Sigmoid colon (tissue), 7 donors: ENCODE data around the gene CHPF2. TPM values are rescaled to one million over a fixed set of nuclear protein-coding genes. Genes with fewer than 3 reads are reported as not detected.

Experiments used
- DNase-seq: peaks from one replicate; pipeline ENCODE4 v3.0.0-alpha.2; 2019
- H3K27ac ChIP-seq, 4 donors: fragments of 200-600 bp; sonication (generic); one replicate each; pipeline ENCODE4 v1.5.1; 2016 to 2019; ENCODE audit warnings: mild to moderate bottlenecking in 1 of 4
- H3K27me3 ChIP-seq, 3 donors: fragments of 200-600 bp; sonication (generic); one replicate each; pipeline ENCODE4 v1.5.1; 2019; ENCODE audit warnings: mild to moderate bottlenecking in 1 of 3
- H3K36me3 ChIP-seq, 4 donors: fragments of 200-600 bp; sonication (generic); one replicate each; pipeline ENCODE4 v1.5.1; 2016 to 2019
- H3K4me1 ChIP-seq, 4 donors: fragments of 200-600 bp; sonication (generic); one replicate each; pipeline ENCODE4 v1.5.1; 2017 to 2019
- H3K4me3 ChIP-seq, 4 donors: fragments of 200-600 bp; sonication (generic); one replicate each; pipeline ENCODE4 v1.5.1; 2017 to 2019; ENCODE audit warnings: mild to moderate bottlenecking in 2 of 4, moderate library complexity in 1 of 4
- H3K9me3 ChIP-seq, 4 donors: fragments of 200-600 bp in 3 of 4; sonication (generic) in 3 of 4; one replicate each; pipeline versions ENCODE4 v1.5.1 to v1.6.1; 2013 to 2019
- CTCF ChIP-seq, 4 experiments: fragments of 450-650 bp in 3 of 4; fragments of 200-600 bp in 1 of 4; IDR thresholded peaks; one replicate each; pipeline ENCODE4 v1.5.1; 2016 to 2019; ENCODE audit warnings: antibody characterized with exemption in 4 of 4, mild to moderate bottlenecking in 3 of 4, moderate library complexity in 2 of 4
- EP300 ChIP-seq, 4 donors: sonication (generic); formaldehyde crosslinking; IDR thresholded peaks; one replicate each; pipeline ENCODE4 v1.6.1; 2017; ENCODE audit warnings: antibody characterized with exemption in 4 of 4
- POLR2A ChIP-seq, 2 donors: fragments of 450-650 bp; IDR thresholded peaks; one replicate each; pipeline ENCODE4 v1.6.1; 2016; ENCODE audit warnings: antibody characterized with exemption in 2 of 2, mild to moderate bottlenecking in 2 of 2, moderate library complexity in 2 of 2
- POLR2AphosphoS5 ChIP-seq, 4 donors: sonication (generic); formaldehyde crosslinking; IDR thresholded peaks; one replicate each; pipeline ENCODE4 v1.6.1; 2017; ENCODE audit warnings: antibody characterized with exemption in 4 of 4
- WGBS, 2 donors: extraction: QIAGEN DNeasy Blood & Tissue Kit; methylation state at CpG; one replicate each; pipeline ENCODE4 v1.1.7; 2013; 5-methylcytosine and 5-hydroxymethylcytosine counted together
- intact Hi-C: fragments of 100-400 bp; cut with DNase I; formaldehyde crosslinking; loops from one replicate; pipeline ENCODE4 v1.15.1; 2023
- polyA plus RNA-seq, 3 donors: library from polyadenylated mRNA; stranded (reverse); fragments of 200-250 nt; gene quantifications; one replicate each; pipeline ENCODE4 v1.2.3, GENCODE V29; 2013
- total RNA-seq, 4 donors: library from RNA; depleted of rRNA; stranded (reverse); fragments of >200 nt; gene quantifications; one replicate each; pipeline ENCODE4 v1.1.0, GENCODE V29; 2016
- donor health status: healthy with polysubstance abuse.
- donor health status: Bipolar disorder and iron deficiency.
- donor health status: healthy.

Gene CHPF2
- total and polyA plus RNA-seq, 7 donors = 5.4 to 36.3 (median 16.4) TPM

GRCh38 chr7:151198945-151199848, 33.1 kb upstream of the CHPF2 start:
- no peak overlapping the region for H3K27ac ChIP-seq
- 65 to 66% methylated on average over 30 of the region's 30 CpGs for WGBS, 2 donors

GRCh38 chr7:151201344-151201743, 30.9 kb upstream of the CHPF2 start:
- no peaks in the 10 kb centered on the region for H3K9me3 ChIP-seq
- TF ChIP-seq CTCF (IDR thresholded peaks at IDR 0.05) = no peak
- TF ChIP-seq POLR2A (IDR thresholded peaks at IDR 0.05) = no peak
- no peak for TF ChIP-seq EP300 (IDR thresholded peaks at IDR 0.05)
- intact Hi-C loops = no loop called here
- H3K27me3 ChIP-seq = peaks cover 0 to 30% (median 0%) of the 10 kb centered on the region in 3 donors
- H3K27ac ChIP-seq = no peak overlapping the region
- no peaks in the 10 kb centered on the region for H3K36me3 ChIP-seq
- WGBS, 2 donors = 79 to 87% methylated on average over 3 of the region's 3 CpGs
- no peak overlapping the region for H3K4me3 ChIP-seq
- peaks cover 0 to 11% (median 9%) of the 10 kb centered on the region in 4 donors for H3K4me1 ChIP-seq
- no peak for DNase-seq

More at GRCh38 chr7:151198945-151199848, 33.1 kb upstream of the CHPF2 start:
- DNase-seq = no peak
- H3K4me1 ChIP-seq = peaks cover 0 to 11% (median 9%) of the 10 kb centered on the region in 4 donors
- intact Hi-C loops = no loop called here
- no peaks in the 10 kb centered on the region for H3K36me3 ChIP-seq
- no peak overlapping the region for H3K4me3 ChIP-seq
- no peaks in the 10 kb centered on the region for H3K9me3 ChIP-seq
- peaks cover 0 to 23% (median 7%) of the 10 kb centered on the region in 3 donors for H3K27me3 ChIP-seq
- no peak for TF ChIP-seq CTCF (IDR thresholded peaks at IDR 0.05)
- TF ChIP-seq POLR2AphosphoS5 (IDR thresholded peaks at IDR 0.05) = no peak
- no peak for TF ChIP-seq POLR2A (IDR thresholded peaks at IDR 0.05)
- no peak for TF ChIP-seq EP300 (IDR thresholded peaks at IDR 0.05)

GRCh38 chr7:151201751-151202150, 30.5 kb upstream of the CHPF2 start:
- Histone ChIP-seq H3K9me3 (no peaks in the 10 kb centered on the region), H3K4me3 (no peak overlapping the region), H3K36me3 (no peaks in the 10 kb centered on the region), H3K27ac (no peak overlapping the region), H3K4me1 (peaks cover 0 to 11% (median 9%) of the 10 kb centered on the region in 4 donors), H3K27me3 (peaks cover 0 to 30% (median 0%) of the 10 kb centered on the region in 3 donors)
- 81 to 90% methylated on average over 4 of the region's 4 CpGs for WGBS, 2 donors
- intact Hi-C loops = no loop called here
- TF ChIP-seq EP300 (IDR thresholded peaks at IDR 0.05) = no peak
- no peak for TF ChIP-seq POLR2A (IDR thresholded peaks at IDR 0.05)
- no peak for TF ChIP-seq POLR2AphosphoS5 (IDR thresholded peaks at IDR 0.05)
- TF ChIP-seq CTCF (IDR thresholded peaks at IDR 0.05) = no peak
- DNase-seq = no peak

- intact Hi-C loops = no loop called here
Observed at GRCh38 chr7:151202836-151203235, 29.4 kb upstream of the CHPF2 start.

More at GRCh38 chr7:151202836-151203235, 29.4 kb upstream of the CHPF2 start:
- TF ChIP-seq CTCF (IDR thresholded peaks at IDR 0.05) = no peak
- TF ChIP-seq POLR2A (IDR thresholded peaks at IDR 0.05) = no peak
- no peak for TF ChIP-seq POLR2AphosphoS5 (IDR thresholded peaks at IDR 0.05)
- TF ChIP-seq EP300 (IDR thresholded peaks at IDR 0.05) = no peak
- Histone ChIP-seq H3K4me1 (peaks cover 0 to 11% (median 9%) of the 10 kb centered on the region in 4 donors), H3K27me3 (peaks cover 0 to 30% (median 0%) of the 10 kb centered on the region in 3 donors), H3K9me3 (no peaks in the 10 kb centered on the region), H3K4me3 (no peak overlapping the region), H3K36me3 (no peaks in the 10 kb centered on the region), H3K27ac (no peak overlapping the region)
- no peak for DNase-seq
- WGBS, 2 donors = 87 to 94% methylated on average over 9 of the region's 9 CpGs
